ENCODE results near the gene CCDC92.

Gene CCDC92

GRCh38 chr12:123935956-123936355, 36.7 kb downstream of the CCDC92 start:
- no peak for ATAC-seq

DNA sequence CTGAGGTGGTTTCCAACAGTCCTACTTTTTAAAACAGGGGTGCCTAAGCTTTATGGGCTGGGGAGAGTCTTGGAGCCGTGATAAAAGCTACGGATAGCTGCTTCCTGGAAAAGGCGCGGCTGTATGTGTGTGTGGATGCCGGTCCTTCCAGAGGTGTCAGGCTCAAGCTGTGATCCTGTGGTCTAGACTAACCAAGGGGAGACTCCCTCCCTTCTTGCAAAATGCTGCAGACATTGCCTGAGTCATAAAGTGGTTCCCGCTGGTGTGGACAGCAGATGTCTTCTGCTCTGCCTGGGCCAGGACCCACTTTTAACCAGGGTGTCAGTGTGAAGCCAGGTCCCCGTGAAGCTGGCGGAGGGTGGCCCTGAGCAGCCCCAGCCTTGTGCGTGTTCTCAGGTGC, 37.8 kb downstream of the CCDC92 start:
- no peak for ATAC-seq
- TF ChIP-seq ZNF8 (CRISPR knock-in tag; IDR thresholded peaks at IDR 0.05) = no peak
- no peak for TF ChIP-seq ESRRG (CRISPR knock-in tag; IDR thresholded peaks at IDR 0.05)
- no peak for TF ChIP-seq TOX (CRISPR knock-in tag; IDR thresholded peaks at IDR 0.05; ENCODE audit: borderline replicate concordance)
- TF ChIP-seq ZFP30 (CRISPR knock-in tag; IDR thresholded peaks at IDR 0.05) = no peak
- no peak for TF ChIP-seq RARB (CRISPR knock-in tag; IDR thresholded peaks at IDR 0.05)
- TF ChIP-seq ARNTL (CRISPR knock-in tag; IDR thresholded peaks at IDR 0.05; ENCODE audit: borderline replicate concordance, low read depth) = no peak
- TF ChIP-seq TCF4 (CRISPR knock-in tag; IDR thresholded peaks at IDR 0.05; ENCODE audit: borderline replicate concordance) = no peak
- TF ChIP-seq PATZ1 (CRISPR knock-in tag; IDR thresholded peaks at IDR 0.05; ENCODE audit: borderline replicate concordance) = no peak
- TF ChIP-seq POU6F1 (CRISPR knock-in tag; IDR thresholded peaks at IDR 0.05; ENCODE audit: borderline replicate concordance, low read depth) = no peak
- TF ChIP-seq ZFP3 (CRISPR knock-in tag; IDR thresholded peaks at IDR 0.05) = no peak

More at GRCh38 chr12:123935956-123936355, 36.7 kb downstream of the CCDC92 start:
- no peak for TF ChIP-seq ESRRG (CRISPR knock-in tag; IDR thresholded peaks at IDR 0.05)
- no peak for TF ChIP-seq CSDC2 (CRISPR knock-in tag; IDR thresholded peaks at IDR 0.05)
- TF ChIP-seq, protein P1, sequence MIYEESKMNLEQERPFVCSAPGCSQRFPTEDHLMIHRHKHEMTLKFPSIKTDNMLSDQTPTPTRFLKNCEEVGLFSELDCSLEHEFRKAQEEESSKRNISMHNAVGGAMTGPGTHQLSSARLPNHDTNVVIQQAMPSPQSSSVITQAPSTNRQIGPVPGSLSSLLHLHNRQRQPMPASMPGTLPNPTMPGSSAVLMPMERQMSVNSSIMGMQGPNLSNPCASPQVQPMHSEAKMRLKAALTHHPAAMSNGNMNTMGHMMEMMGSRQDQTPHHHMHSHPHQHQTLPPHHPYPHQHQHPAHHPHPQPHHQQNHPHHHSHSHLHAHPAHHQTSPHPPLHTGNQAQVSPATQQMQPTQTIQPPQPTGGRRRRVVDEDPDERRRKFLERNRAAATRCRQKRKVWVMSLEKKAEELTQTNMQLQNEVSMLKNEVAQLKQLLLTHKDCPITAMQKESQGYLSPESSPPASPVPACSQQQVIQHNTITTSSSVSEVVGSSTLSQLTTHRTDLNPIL (CRISPR knock-in tag; IDR thresholded peaks at IDR 0.05; ENCODE audit: low read depth) = no peak
- TF ChIP-seq ZFP3 (CRISPR knock-in tag; IDR thresholded peaks at IDR 0.05) = no peak
- TF ChIP-seq OSR1 (CRISPR knock-in tag; IDR thresholded peaks at IDR 0.05) = no peak
- TF ChIP-seq ZFP30 (CRISPR knock-in tag; IDR thresholded peaks at IDR 0.05) = no peak
- TF ChIP-seq ARNTL (CRISPR knock-in tag; IDR thresholded peaks at IDR 0.05; ENCODE audit: borderline replicate concordance, low read depth) = no peak
- no peak for TF ChIP-seq TCF4 (CRISPR knock-in tag; IDR thresholded peaks at IDR 0.05; ENCODE audit: borderline replicate concordance)
- TF ChIP-seq POU6F1 (CRISPR knock-in tag; IDR thresholded peaks at IDR 0.05; ENCODE audit: borderline replicate concordance, low read depth) = no peak
- TF ChIP-seq GLIS3 (CRISPR knock-in tag; IDR thresholded peaks at IDR 0.05) = no peak
- no peak for TF ChIP-seq ZNF70 (CRISPR knock-in tag; IDR thresholded peaks at IDR 0.05)
- TF ChIP-seq CSRNP3 (CRISPR knock-in tag; IDR thresholded peaks at IDR 0.05) = no peak
- TF ChIP-seq RARB (CRISPR knock-in tag; IDR thresholded peaks at IDR 0.05) = no peak
- no peak for TF ChIP-seq PATZ1 (CRISPR knock-in tag; IDR thresholded peaks at IDR 0.05; ENCODE audit: borderline replicate concordance)
- no peak for TF ChIP-seq ISL1 (CRISPR knock-in tag; IDR thresholded peaks at IDR 0.05)

GRCh38 chr12:123934016-123934620, 38.5 kb downstream of the CCDC92 start:
- TF ChIP-seq ESRRG (CRISPR knock-in tag; IDR thresholded peaks at IDR 0.05) (no peak), ZFP3 (CRISPR knock-in tag; IDR thresholded peaks at IDR 0.05) (no peak), GLIS3 (CRISPR knock-in tag; IDR thresholded peaks at IDR 0.05) (no peak), OSR1 (CRISPR knock-in tag; IDR thresholded peaks at IDR 0.05) (no peak)
- TF ChIP-seq, protein P1 (CRISPR knock-in tag; IDR thresholded peaks at IDR 0.05; ENCODE audit: low read depth) = no peak
- ATAC-seq = no peak
